ENCODE measurements around the gene EVI2B.

EVI2B gene

GRCh38 chr17:31299624-31300023, 14.2 kb downstream of the EVI2B start:
- no peak for DNase-seq
- peaks cover 0 to 5% (median 2%) of the 10 kb centered on the region in 5 experiments for H3K9me3 ChIP-seq (ENCODE audit: control extremely low read depth in 1 of 5, control insufficient read depth in 4 of 5, insufficient read depth in 2 of 5, low read depth in 1 of 5, low read length in 4 of 5)
- H3K27ac ChIP-seq (ENCODE audit: insufficient read depth in 1 of 2, low read depth in 1 of 2, low read length in 2 of 2, poor library complexity in 1 of 2, severe bottlenecking in 2 of 2): no peak overlapping the region
- H3K36me3 ChIP-seq (ENCODE audit: control insufficient read depth in 4 of 4, insufficient read depth in 4 of 4, low read length in 3 of 4): peaks cover 7 to 17% (median 12%) of the 10 kb centered on the region in 4 experiments
- peaks cover 0 to 10% (median 5%) of the 10 kb centered on the region in 4 experiments for H3K4me1 ChIP-seq (ENCODE audit: control extremely low read depth in 1 of 4, control insufficient read depth in 4 of 4, insufficient read depth in 4 of 4, low read length in 3 of 4)
- H3K4me3 ChIP-seq (ENCODE audit: control insufficient read depth in 1 of 7, extremely low read depth in 1 of 7, insufficient read depth in 4 of 7, low read depth in 2 of 7, low read length in 6 of 7): no peak overlapping the region
- CTCF ChIA-PET: no interaction called here
- POLR2A ChIA-PET: no interaction called here
- H3K27me3 ChIP-seq (replicated peaks in 2 of 5; ENCODE audit: control insufficient read depth in 4 of 5, insufficient read depth in 5 of 5, low read length in 4 of 5): no peaks in the 10 kb centered on the region

GRCh38 chr17:31297090-31297489, 16.8 kb downstream of the EVI2B start, which contains the start of gene OMG:
Gene OMG (minus strand): TSS chr17:31297239. CDS start chr17:31296331, 908 bp downstream.
- ChIA-PET POLR2A (no interaction called here), CTCF (interaction anchor here (1.3 kb wide), 1 partner anchor 10 kb away, joined by 3 read pairs; no protein-coding TSS in a partner anchor)
- no peaks in the 10 kb centered on the region for H3K9me3 ChIP-seq (ENCODE audit: control extremely low read depth in 1 of 5, control insufficient read depth in 4 of 5, insufficient read depth in 2 of 5, low read depth in 1 of 5, low read length in 4 of 5)
- peaks cover 0 to 18% (median 5%) of the 10 kb centered on the region in 4 experiments for H3K4me1 ChIP-seq (ENCODE audit: control extremely low read depth in 1 of 4, control insufficient read depth in 4 of 4, insufficient read depth in 4 of 4, low read length in 3 of 4)
- H3K4me3 ChIP-seq (ENCODE audit: control insufficient read depth in 1 of 7, extremely low read depth in 1 of 7, insufficient read depth in 4 of 7, low read depth in 2 of 7, low read length in 6 of 7): no peak within 1 kb of the TSS
- H3K36me3 ChIP-seq (ENCODE audit: control insufficient read depth in 4 of 4, insufficient read depth in 4 of 4, low read length in 3 of 4): no peaks in the 10 kb centered on the region
- no peaks in the 10 kb centered on the region for H3K27me3 ChIP-seq (replicated peaks in 2 of 5; ENCODE audit: control insufficient read depth in 4 of 5, insufficient read depth in 5 of 5, low read length in 4 of 5)
- no peak for DNase-seq
- H3K27ac ChIP-seq (ENCODE audit: insufficient read depth in 1 of 2, low read depth in 1 of 2, low read length in 2 of 2, poor library complexity in 1 of 2, severe bottlenecking in 2 of 2): no peak within 1 kb of the TSS
- WGBS (ENCODE audit: insufficient coverage): 100% methylated on average over 5 of the region's 7 CpGs

- Histone ChIP-seq H3K4me1 (ENCODE audit: control extremely low read depth in 1 of 4, control insufficient read depth in 4 of 4, insufficient read depth in 4 of 4, low read length in 3 of 4) (peaks cover 0 to 18% (median 3%) of the 10 kb centered on the region in 4 experiments), H3K27me3 (replicated peaks in 2 of 5; ENCODE audit: control insufficient read depth in 4 of 5, insufficient read depth in 5 of 5, low read length in 4 of 5) (no peaks in the 10 kb centered on the region), H3K27ac (ENCODE audit: insufficient read depth in 1 of 2, low read depth in 1 of 2, low read length in 2 of 2, poor library complexity in 1 of 2, severe bottlenecking in 2 of 2) (no peak overlapping the region), H3K36me3 (ENCODE audit: control insufficient read depth in 4 of 4, insufficient read depth in 4 of 4, low read length in 3 of 4) (peaks cover 0 to 5% (median 0%) of the 10 kb centered on the region in 4 experiments), H3K4me3 (ENCODE audit: control insufficient read depth in 1 of 7, extremely low read depth in 1 of 7, insufficient read depth in 4 of 7, low read depth in 2 of 7, low read length in 6 of 7) (no peak overlapping the region), H3K9me3 (ENCODE audit: control extremely low read depth in 1 of 5, control insufficient read depth in 4 of 5, insufficient read depth in 2 of 5, low read depth in 1 of 5, low read length in 4 of 5) (no peaks in the 10 kb centered on the region)
- DNase-seq: no peak
- ChIA-PET CTCF (interaction anchor here (1.3 kb wide), 1 partner anchor 11 kb away, joined by 3 read pairs; no protein-coding TSS in a partner anchor), POLR2A (no interaction called here)
- 100% methylated on average over 2 of the region's 2 CpGs for WGBS (ENCODE audit: insufficient coverage)
These were observed 17.7 kb downstream of the EVI2B start for GRCh38 chr17:31296142-31296541.

- ChIA-PET POLR2A (no interaction called here), CTCF (no interaction called here)
- Histone ChIP-seq H3K36me3 (ENCODE audit: control insufficient read depth in 4 of 4, insufficient read depth in 4 of 4, low read length in 3 of 4) (peaks cover 0 to 5% (median 0%) of the 10 kb centered on the region in 4 experiments), H3K4me3 (ENCODE audit: control insufficient read depth in 1 of 7, extremely low read depth in 1 of 7, insufficient read depth in 4 of 7, low read depth in 2 of 7, low read length in 6 of 7) (no peak overlapping the region), H3K27me3 (replicated peaks in 2 of 5; ENCODE audit: control insufficient read depth in 4 of 5, insufficient read depth in 5 of 5, low read length in 4 of 5) (no peaks in the 10 kb centered on the region), H3K27ac (ENCODE audit: insufficient read depth in 1 of 2, low read depth in 1 of 2, low read length in 2 of 2, poor library complexity in 1 of 2, severe bottlenecking in 2 of 2) (no peak overlapping the region), H3K4me1 (ENCODE audit: control extremely low read depth in 1 of 4, control insufficient read depth in 4 of 4, insufficient read depth in 4 of 4, low read length in 3 of 4) (peaks cover 0 to 18% (median 3%) of the 10 kb centered on the region in 4 experiments), H3K9me3 (ENCODE audit: control extremely low read depth in 1 of 5, control insufficient read depth in 4 of 5, insufficient read depth in 2 of 5, low read depth in 1 of 5, low read length in 4 of 5) (no peaks in the 10 kb centered on the region)
- WGBS (ENCODE audit: insufficient coverage): 100% methylated on average over 1 of the region's 1 CpG
- no peak for DNase-seq
These were observed 18.4 kb downstream of the EVI2B start for GRCh38 chr17:31295489-31295871.

GRCh38 chr17:31294820-31295488, 18.9 kb downstream of the EVI2B start:
- WGBS (ENCODE audit: insufficient coverage): 100% methylated on average over 3 of the region's 3 CpGs
- CTCF ChIA-PET: no interaction called here
- peak in 1 of 3 donors; percentile 27 for DNase-seq
- H3K4me3 ChIP-seq (ENCODE audit: control insufficient read depth in 1 of 7, extremely low read depth in 1 of 7, insufficient read depth in 4 of 7, low read depth in 2 of 7, low read length in 6 of 7): no peak overlapping the region
- POLR2A ChIA-PET: no interaction called here
- no peaks in the 10 kb centered on the region for H3K27me3 ChIP-seq (replicated peaks in 2 of 5; ENCODE audit: control insufficient read depth in 4 of 5, insufficient read depth in 5 of 5, low read length in 4 of 5)
- H3K4me1 ChIP-seq (ENCODE audit: control extremely low read depth in 1 of 4, control insufficient read depth in 4 of 4, insufficient read depth in 4 of 4, low read length in 3 of 4): peaks cover 0 to 23% (median 6%) of the 10 kb centered on the region in 4 experiments
- H3K36me3 ChIP-seq (ENCODE audit: control insufficient read depth in 4 of 4, insufficient read depth in 4 of 4, low read length in 3 of 4): peaks cover 0 to 5% (median 0%) of the 10 kb centered on the region in 4 experiments
- H3K9me3 ChIP-seq (ENCODE audit: control extremely low read depth in 1 of 5, control insufficient read depth in 4 of 5, insufficient read depth in 2 of 5, low read depth in 1 of 5, low read length in 4 of 5): no peaks in the 10 kb centered on the region
- no peak overlapping the region for H3K27ac ChIP-seq (ENCODE audit: insufficient read depth in 1 of 2, low read depth in 1 of 2, low read length in 2 of 2, poor library complexity in 1 of 2, severe bottlenecking in 2 of 2)

DNA sequence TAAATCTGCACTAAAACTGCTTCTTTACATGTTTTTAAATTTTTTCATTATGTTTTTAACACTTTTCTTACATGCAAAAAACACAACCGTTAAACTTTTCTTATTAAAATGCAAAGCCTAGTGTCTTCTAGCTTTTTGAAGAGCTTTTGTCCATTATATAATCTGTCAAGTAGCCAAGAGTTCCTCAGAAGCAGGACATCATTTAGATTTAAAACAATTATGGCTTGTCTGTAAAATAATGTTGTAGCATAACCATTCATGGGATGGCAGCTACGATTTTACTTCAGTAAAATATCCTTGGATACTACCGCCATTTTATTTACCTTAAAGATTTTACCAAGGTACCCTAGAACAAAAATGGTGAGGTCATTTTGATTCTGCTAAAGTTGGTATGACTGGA, 19.6 kb downstream of the EVI2B start:
- WGBS (ENCODE audit: insufficient coverage): no CpG with 5 or more reads among the region's 3 CpGs
- Histone ChIP-seq H3K9me3 (ENCODE audit: control extremely low read depth in 1 of 5, control insufficient read depth in 4 of 5, insufficient read depth in 2 of 5, low read depth in 1 of 5, low read length in 4 of 5) (no peaks in the 10 kb centered on the region), H3K4me1 (ENCODE audit: control extremely low read depth in 1 of 4, control insufficient read depth in 4 of 4, insufficient read depth in 4 of 4, low read length in 3 of 4) (peaks cover 0 to 28% (median 6%) of the 10 kb centered on the region in 4 experiments), H3K27ac (ENCODE audit: insufficient read depth in 1 of 2, low read depth in 1 of 2, low read length in 2 of 2, poor library complexity in 1 of 2, severe bottlenecking in 2 of 2) (no peak overlapping the region), H3K4me3 (ENCODE audit: control insufficient read depth in 1 of 7, extremely low read depth in 1 of 7, insufficient read depth in 4 of 7, low read depth in 2 of 7, low read length in 6 of 7) (no peak overlapping the region), H3K36me3 (ENCODE audit: control insufficient read depth in 4 of 4, insufficient read depth in 4 of 4, low read length in 3 of 4) (peaks cover 0 to 6% (median 0%) of the 10 kb centered on the region in 4 experiments), H3K27me3 (replicated peaks in 2 of 5; ENCODE audit: control insufficient read depth in 4 of 5, insufficient read depth in 5 of 5, low read length in 4 of 5) (no peaks in the 10 kb centered on the region)
- POLR2A ChIA-PET: no interaction called here
- DNase-seq: no peak
- CTCF ChIA-PET: interaction anchor here (1.6 kb wide), 1 partner anchor 10 kb away, joined by 4 read pairs; no protein-coding TSS in a partner anchor

DNA sequence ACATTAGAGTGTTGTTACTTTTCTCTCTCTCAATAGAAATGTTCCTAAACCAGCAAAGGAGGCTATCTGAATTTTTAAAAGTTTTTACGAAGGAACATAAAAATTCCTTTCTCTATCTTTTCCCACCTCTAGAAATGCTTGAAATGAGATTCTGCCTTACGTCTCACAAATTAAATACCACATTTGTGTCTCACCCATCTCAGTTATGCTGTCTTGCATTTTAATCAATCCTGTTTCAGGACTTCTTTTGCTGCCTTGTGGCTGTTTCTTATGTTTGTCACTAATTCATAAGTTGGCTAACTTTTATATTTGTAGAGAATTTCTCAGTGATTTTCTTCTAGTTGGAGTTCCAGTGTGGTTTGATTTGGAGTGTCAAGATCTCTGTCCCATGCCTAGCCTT, 20.3 kb downstream of the EVI2B start:
- Histone ChIP-seq H3K9me3 (ENCODE audit: control extremely low read depth in 1 of 5, control insufficient read depth in 4 of 5, insufficient read depth in 2 of 5, low read depth in 1 of 5, low read length in 4 of 5) (no peaks in the 10 kb centered on the region), H3K27ac (ENCODE audit: insufficient read depth in 1 of 2, low read depth in 1 of 2, low read length in 2 of 2, poor library complexity in 1 of 2, severe bottlenecking in 2 of 2) (no peak overlapping the region), H3K4me3 (ENCODE audit: control insufficient read depth in 1 of 7, extremely low read depth in 1 of 7, insufficient read depth in 4 of 7, low read depth in 2 of 7, low read length in 6 of 7) (no peak overlapping the region), H3K36me3 (ENCODE audit: control insufficient read depth in 4 of 4, insufficient read depth in 4 of 4, low read length in 3 of 4) (peaks cover 0 to 7% (median 0%) of the 10 kb centered on the region in 4 experiments), H3K27me3 (replicated peaks in 2 of 5; ENCODE audit: control insufficient read depth in 4 of 5, insufficient read depth in 5 of 5, low read length in 4 of 5) (no peaks in the 10 kb centered on the region), H3K4me1 (ENCODE audit: control extremely low read depth in 1 of 4, control insufficient read depth in 4 of 4, insufficient read depth in 4 of 4, low read length in 3 of 4) (peaks cover 0 to 28% (median 6%) of the 10 kb centered on the region in 4 experiments)
- DNase-seq: no peak
- POLR2A ChIA-PET: no interaction called here
- WGBS (ENCODE audit: insufficient coverage): 100% methylated on average over 2 of the region's 2 CpGs
- CTCF ChIA-PET: interaction anchor here (1.6 kb wide), 1 partner anchor 10 kb away, joined by 4 read pairs; no protein-coding TSS in a partner anchor

Data from common myeloid progenitor, CD34-positive (primary cell).